AG04449 (cell line): ENCODE results near the gene GFY.
A peak's percentile ranks its signal among the peaks of the same experiment; 100 is the strongest.

Experiments used
- CTCF ChIA-PET: fragments of 350-600 bp; formaldehyde crosslinking; extraction: SDS; loops from one replicate; lab custom pipeline; 2021; ENCODE audit warnings: antibody characterized with exemption; lab: Yijun Ruan, JAX
- POLR2A ChIA-PET: fragments of 400-600, 350-600 bp; formaldehyde crosslinking; extraction: SDS; loops from one replicate; lab custom pipeline; 2020; ENCODE audit warnings: antibody characterized with exemption, inconsistent platforms; lab: Yijun Ruan, JAX
- DNase-seq: peaks from one replicate; pipeline ENCODE4 v3.0.0-alpha.2; 2010; ENCODE audit warnings: low read depth, low spot score
- H3K4me3 ChIP-seq: 2 replicates; pipeline ENCODE4 v1.5.1; 2011; ENCODE audit warnings: low read depth, mild to moderate bottlenecking, control low read depth, low read length
- TF ChIP-seq, protein P1 (sequence below): IDR thresholded peaks from one replicate; pipeline ENCODE4 v1.5.1; 2011; ENCODE audit warnings: mild to moderate bottlenecking, moderate library complexity, low read length, control low read depth, inconsistent platforms; ENCODE audit not compliant: insufficient read depth; ENCODE audit errors: missing control alignments

The GFY gene

DNA sequence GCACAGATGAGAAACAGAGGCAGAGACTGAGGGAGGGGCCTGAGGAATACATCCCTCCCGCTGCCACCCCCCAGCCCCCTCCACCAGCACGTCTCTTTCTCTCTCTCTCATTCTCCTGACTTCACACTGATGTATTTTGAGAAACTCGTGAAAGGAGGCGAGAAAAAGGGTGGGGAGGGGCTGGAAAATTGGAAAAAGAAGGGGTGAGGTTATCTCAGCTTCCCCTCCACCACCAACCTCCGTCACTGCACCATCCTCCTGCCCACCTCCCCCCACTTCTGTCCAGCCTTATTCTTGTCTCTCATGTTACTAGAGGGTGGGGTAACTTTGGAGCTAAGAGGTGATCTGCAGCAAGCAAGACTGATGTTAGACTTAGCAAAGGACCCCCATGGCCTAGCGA lies 14.6 kb downstream of the GFY start:
- DNase-seq: no peak
- ChIA-PET CTCF (interaction anchor here (1.2 to 1.5 kb wide), 3 partner anchors 10 to 213 kb away, joined by 3 to 6 read pairs (median 3); no protein-coding TSS in a partner anchor), POLR2A (no interaction called here)
- no peak overlapping the region for H3K4me3 ChIP-seq
- TF ChIP-seq, protein P1, sequence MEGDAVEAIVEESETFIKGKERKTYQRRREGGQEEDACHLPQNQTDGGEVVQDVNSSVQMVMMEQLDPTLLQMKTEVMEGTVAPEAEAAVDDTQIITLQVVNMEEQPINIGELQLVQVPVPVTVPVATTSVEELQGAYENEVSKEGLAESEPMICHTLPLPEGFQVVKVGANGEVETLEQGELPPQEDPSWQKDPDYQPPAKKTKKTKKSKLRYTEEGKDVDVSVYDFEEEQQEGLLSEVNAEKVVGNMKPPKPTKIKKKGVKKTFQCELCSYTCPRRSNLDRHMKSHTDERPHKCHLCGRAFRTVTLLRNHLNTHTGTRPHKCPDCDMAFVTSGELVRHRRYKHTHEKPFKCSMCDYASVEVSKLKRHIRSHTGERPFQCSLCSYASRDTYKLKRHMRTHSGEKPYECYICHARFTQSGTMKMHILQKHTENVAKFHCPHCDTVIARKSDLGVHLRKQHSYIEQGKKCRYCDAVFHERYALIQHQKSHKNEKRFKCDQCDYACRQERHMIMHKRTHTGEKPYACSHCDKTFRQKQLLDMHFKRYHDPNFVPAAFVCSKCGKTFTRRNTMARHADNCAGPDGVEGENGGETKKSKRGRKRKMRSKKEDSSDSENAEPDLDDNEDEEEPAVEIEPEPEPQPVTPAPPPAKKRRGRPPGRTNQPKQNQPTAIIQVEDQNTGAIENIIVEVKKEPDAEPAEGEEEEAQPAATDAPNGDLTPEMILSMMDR: no peak

DNA sequence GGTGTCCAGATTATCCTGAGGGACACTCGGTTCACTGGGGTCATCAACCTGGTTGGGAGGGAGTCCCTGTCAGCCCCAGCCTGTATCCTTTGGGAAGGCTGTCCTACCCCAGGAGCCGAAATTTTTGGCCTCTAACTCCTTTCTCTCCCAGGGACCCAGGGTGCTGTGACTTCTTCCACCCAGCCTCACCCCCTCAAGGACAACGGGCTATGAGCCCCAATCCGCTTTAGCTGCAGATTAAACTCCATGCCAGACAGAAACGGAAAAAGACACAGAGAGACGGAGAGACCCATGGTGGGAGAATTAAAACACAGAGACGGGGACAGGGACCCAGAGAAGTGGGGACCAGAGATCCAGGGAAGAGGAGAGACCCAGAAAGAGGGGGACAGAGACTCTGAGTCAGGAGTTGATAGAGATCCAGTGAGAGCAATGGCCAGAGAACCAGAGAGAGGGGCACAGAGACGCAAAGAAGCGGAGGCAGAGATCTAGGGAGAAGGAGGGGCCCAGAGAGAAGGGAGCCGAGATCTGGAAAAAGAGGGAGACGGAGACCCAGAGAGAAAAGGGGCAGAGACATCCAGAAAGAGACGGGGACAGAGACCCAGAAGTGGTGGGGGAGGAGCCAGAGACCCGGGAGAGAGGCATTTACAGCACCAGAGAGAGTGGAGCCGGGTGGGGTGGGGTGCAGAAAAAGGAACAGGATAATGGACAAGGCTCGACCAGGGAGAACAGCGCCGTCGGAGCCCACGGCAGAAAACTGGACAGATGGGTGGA lies 15.4 kb downstream of the GFY start:
- ChIA-PET CTCF (interaction anchor here (1.2 to 1.7 kb wide), 4 partner anchors 9 to 214 kb away, joined by 3 to 7 read pairs (median 3); no protein-coding TSS in a partner anchor), POLR2A (no interaction called here)
- no peak for DNase-seq
- TF ChIP-seq, protein P1: no peak
- no peak overlapping the region for H3K4me3 ChIP-seq

DNA sequence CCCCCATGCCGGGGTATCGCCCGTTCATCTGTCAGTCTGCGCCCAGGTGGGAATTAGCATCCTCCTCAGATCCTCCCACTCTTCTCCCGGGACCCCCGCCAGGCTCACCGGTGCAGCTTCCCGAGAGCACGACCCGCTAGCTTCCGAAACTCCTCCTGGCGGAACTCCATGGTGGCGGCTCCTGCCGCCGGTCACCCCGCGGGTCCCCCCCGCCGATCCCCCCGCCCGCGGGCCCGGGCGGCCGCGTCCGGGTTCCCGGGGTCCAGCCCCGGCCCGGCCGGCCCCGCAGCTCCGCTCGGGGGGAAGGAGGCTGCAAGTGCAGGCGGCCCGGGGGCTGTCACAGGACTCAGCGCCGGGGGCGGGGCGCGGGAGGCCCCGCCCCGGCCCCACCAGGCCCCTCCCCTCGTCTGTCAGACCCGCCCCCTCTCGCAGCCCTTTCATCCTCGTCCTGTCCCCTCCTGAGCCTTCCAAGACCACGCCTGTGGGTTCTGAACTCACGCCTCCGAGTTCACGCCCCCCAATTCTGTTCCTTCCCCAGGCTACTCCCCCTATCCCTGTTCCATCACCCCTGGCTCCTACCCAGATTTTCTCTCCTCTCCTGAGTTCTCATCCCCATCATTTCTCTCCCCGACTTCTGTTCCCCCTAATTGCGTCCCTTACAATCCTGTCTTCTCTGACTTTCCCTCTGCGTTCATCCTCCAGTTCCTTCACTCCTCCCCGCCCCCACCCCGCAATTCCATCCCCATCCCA lies 16.2 kb downstream of the GFY start, which contains the start of gene SLC17A7:
SLC17A7 (minus strand) TSS at position 318 of the 750 bp plus-strand sequence; CDS start at position 170, 148 bp downstream.
- POLR2A ChIA-PET: no interaction called here
- no peak within 1 kb of the TSS; the same call in 1 of the 2 replicates for H3K4me3 ChIP-seq
- TF ChIP-seq, protein P1: no peak
- DNase-seq: no peak
- CTCF ChIA-PET: interaction anchor here (0.7 to 2.3 kb wide), 5 partner anchors 12 to 215 kb away, joined by 3 to 21 read pairs (median 7); no protein-coding TSS in a partner anchor

DNA sequence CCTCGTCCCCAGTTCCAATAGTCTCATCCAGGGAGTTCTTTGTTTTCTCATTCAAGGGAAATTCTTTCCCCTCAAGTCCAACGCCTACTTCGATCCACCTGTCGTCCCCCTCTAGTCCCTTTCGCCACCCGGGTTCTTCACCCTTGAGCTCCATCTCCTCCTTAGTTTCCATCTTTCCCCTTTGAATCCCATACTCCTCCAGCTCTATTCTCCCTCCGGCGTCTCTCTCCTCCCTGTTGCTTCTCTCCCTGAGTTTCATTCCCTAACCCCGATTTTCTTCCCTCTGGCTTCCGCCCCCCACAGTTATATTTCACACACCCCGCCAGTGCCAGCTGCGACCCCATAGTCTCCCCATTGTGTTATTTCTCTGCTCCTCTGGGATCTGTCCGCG lies 16.8 kb downstream of the GFY start:
- ChIA-PET CTCF (interaction anchor here (0.7 to 2.3 kb wide), 5 partner anchors 12 to 216 kb away, joined by 3 to 21 read pairs (median 9); no protein-coding TSS in a partner anchor), POLR2A (no interaction called here)
- DNase-seq: no peak
- H3K4me3 ChIP-seq: no peak overlapping the region
- TF ChIP-seq, protein P1: no peak

DNA sequence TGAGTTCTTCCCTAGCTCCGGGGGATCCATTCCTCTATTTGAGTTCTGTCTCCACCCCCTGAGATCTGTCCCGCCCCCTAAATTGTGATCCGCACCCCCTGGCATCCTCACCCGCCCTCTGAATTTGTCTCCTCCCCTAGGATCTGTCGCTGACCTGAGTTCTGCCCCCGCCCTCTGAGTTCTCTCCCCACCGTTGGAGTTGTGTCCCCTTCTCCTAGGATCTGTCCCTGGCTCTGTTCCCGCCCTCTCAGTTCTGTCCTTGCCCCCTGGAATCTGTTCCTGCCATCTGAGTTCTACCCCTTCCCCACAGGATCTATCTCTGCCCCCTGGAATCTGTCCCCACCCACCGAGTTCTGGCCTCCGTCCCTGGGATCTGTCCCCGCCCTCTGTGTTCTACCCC lies 17.2 kb downstream of the GFY start:
- TF ChIP-seq, protein P1: no peak
- H3K4me3 ChIP-seq: peak overlapping the region; percentile 69
- no peak for DNase-seq
- POLR2A ChIA-PET: no interaction called here
- CTCF ChIA-PET: interaction anchor here (1.0 to 2.3 kb wide), 5 partner anchors 13 to 216 kb away, joined by 3 to 21 read pairs (median 9); no protein-coding TSS in a partner anchor
